ENCODE results near the gene PYY.

DNA sequence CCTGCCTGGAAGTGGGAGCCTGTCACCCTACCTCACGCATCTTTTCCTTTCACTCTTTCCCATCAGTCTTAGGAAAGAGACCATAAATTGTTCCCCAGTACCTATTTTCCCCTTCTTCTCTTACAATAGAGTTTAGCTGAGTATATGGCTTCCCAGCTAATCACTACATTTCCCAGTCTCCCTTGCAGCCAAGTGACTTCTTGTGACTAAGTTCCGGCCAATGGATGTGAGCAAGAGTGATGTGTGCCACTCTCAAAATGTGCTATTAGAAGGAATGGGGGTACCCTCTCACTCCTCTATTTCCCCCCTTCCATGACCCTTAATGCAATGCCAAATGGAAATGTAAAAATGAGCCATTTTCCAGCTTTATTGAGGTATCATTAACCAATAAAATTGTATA lies 8.2 kb upstream of the PYY start:
- TF ChIP-seq SUZ12 (IDR thresholded peaks at IDR 0.05; ENCODE audit: extremely low read depth, insufficient read depth, insufficient read length) = no peak
- TF ChIP-seq YY1 (IDR thresholded peaks at IDR 0.05; ENCODE audit: insufficient read depth, insufficient read length) = no peak
- TF ChIP-seq ZNF274 (IDR thresholded peaks at IDR 0.05; ENCODE audit: low read depth, low read length) = no peak
